PC-3 (cell line): ENCODE results near the gene TMEM204.

Source experiments
- CTCF ChIP-seq: fragments of 300-600 bp; sonication (generic); conservative IDR thresholded peaks from 2 replicates; pipeline ENCODE4 v1.5.1; 2017; ENCODE audit warnings: antibody characterized with exemption, low read depth, mild to moderate bottlenecking, low read length
- EZH2 ChIP-seq: fragments of 300-600 bp; sonication (generic); IDR thresholded peaks from one replicate; pipeline ENCODE4 v1.6.1; 2017; ENCODE audit warnings: antibody characterized with exemption, mild to moderate bottlenecking, low read length; ENCODE audit not compliant: unreplicated experiment
- EZH2phosphoT487 ChIP-seq: fragments of 300-600 bp; sonication (generic); IDR thresholded peaks from 2 replicates; pipeline ENCODE4 v1.6.1; 2018; ENCODE audit warnings: mild to moderate bottlenecking, antibody characterized with exemption, low read length, borderline replicate concordance

- TF ChIP-seq EZH2: no peak
- no peak for TF ChIP-seq CTCF
- no peak for TF ChIP-seq EZH2phosphoT487
These were observed 8.1 kb downstream of the TMEM204 start for GRCh38 chr16:1541293-1542165.
